Measurements from ENCODE around the gene GLB1L2. TPM values are rescaled to one million over a fixed set of nuclear protein-coding genes. Genes with fewer than 3 reads are reported as not detected.
A peak's percentile ranks its signal among the peaks of the same experiment; 100 is the strongest.
"Not testable (repeated sequence)": the region's sequence is repeated elsewhere in the genome, so short reads cannot be mapped to it uniquely, and the experiment has no call there.

GLB1L2 gene
- total RNA-seq, 1 experiment from 2014 or later: 3.7 TPM

DNA sequence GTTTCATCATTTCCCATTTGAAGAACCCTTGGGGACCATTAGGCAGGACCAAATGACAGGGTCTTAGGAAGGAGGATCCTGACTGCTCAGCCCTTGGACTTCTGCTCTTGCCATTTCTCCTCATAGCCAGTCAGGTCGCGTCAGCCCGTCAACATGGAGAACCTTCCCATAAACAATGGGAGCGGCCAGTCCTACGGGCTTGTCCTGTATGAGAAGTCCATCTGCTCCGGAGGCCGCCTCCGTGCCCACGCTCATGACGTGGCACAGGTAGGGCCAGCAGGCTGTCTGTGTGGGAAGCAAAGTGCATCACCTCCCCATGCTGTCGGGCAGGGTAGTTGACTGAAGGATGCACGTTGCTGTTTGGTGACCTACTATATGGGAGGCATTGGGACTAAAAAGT lies 19.6 kb upstream of the GLB1L2 start:
- no peak for DNase-seq
- Histone ChIP-seq H3K27me3 (ENCODE audit: control insufficient read depth, insufficient read depth, low read length) (no peaks in the 10 kb centered on the region), H3K4me3 (ENCODE audit: insufficient read depth, low read depth, low read length) (no peak overlapping the region), H3K36me3 (replicated peaks; ENCODE audit: control insufficient read depth, insufficient read depth, low read length) (no peaks in the 10 kb centered on the region)

DNA sequence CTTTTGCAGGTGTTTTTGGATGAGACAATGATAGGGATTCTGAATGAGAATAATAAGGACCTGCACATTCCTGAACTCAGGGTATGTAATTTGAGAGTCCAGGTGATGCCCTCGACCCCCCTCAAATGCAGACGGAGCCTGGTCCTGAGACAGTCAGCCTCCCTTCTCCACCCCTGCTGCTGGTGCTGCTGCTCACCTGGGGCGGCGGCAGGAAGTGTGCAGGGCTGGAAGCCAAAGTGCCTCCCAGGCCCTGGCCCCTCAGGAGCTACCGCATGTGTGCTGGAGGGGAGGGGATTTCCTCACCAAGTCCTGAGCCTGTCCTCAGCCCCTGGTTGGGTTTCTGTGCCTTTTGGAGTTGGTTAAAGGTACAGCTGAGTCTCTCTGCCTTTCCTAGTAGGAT lies 19.0 kb upstream of the GLB1L2 start:
- peak; percentile 44 for DNase-seq
- Histone ChIP-seq H3K27me3 (ENCODE audit: control insufficient read depth, insufficient read depth, low read length) (no peaks in the 10 kb centered on the region), H3K4me3 (ENCODE audit: insufficient read depth, low read depth, low read length) (no peak overlapping the region), H3K36me3 (replicated peaks; ENCODE audit: control insufficient read depth, insufficient read depth, low read length) (no peaks in the 10 kb centered on the region)

DNA sequence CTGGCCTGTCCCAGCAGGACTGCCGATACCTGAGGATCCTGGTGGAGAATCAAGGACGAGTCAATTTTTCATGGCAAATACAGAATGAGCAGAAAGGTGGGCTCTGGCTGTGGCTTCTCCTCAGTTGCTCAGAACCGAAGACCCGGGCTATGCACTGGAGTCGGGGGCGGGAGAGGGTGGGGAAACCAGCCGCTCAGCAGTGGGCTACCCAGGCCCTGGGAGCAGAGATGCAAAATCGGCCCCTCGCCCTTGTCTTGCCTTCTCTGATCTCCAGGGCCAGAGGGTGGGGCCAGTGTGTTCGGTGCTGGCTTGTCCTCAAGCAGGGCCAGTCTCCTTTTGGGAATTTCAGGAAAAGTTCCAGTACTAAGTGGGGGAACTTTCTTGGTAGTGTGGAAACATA lies 18.4 kb upstream of the GLB1L2 start:
- DNase-seq: no peak
- Histone ChIP-seq H3K4me3 (ENCODE audit: insufficient read depth, low read depth, low read length) (no peak overlapping the region), H3K36me3 (replicated peaks; ENCODE audit: control insufficient read depth, insufficient read depth, low read length) (no peaks in the 10 kb centered on the region), H3K27me3 (ENCODE audit: control insufficient read depth, insufficient read depth, low read length) (no peaks in the 10 kb centered on the region)

DNA sequence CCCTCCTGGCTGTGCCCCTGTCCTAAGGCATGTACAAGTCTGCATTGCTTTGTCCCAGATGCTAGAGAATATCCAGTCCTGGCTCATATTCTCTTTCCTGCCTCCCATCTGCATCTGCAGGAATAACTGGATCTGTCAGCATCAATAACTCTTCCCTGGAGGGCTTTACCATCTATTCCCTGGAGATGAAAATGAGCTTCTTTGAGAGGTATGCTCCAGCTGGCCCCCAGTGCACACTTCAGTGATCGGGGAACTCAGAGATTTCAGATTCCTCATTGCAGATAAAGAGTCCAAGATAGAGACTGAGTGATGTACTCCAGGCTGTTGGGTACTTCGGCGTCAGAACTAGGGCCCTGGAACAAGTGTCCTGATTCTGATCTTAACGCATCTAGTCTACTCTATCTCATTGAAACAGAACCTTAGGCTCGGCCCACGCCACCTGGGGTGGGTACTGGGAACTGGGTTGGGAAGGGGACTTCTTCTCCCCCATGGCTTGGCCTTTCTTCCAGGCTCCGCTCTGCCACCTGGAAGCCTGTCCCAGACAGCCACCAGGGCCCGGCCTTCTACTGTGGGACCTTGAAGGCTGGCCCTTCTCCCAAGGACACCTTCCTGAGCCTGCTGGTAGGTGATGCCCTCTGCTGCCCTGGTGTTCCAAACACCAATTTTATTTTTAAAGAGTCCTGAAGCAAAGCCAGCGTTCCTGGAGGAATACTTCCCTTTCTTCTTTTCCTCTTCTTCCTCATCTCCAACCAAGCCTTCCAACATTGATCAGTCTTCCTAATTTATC lies 17.8 kb upstream of the GLB1L2 start:
- Histone ChIP-seq H3K27me3 (ENCODE audit: control insufficient read depth, insufficient read depth, low read length) (no peaks in the 10 kb centered on the region), H3K4me3 (ENCODE audit: insufficient read depth, low read depth, low read length) (no peak overlapping the region), H3K36me3 (replicated peaks; ENCODE audit: control insufficient read depth, insufficient read depth, low read length) (no peaks in the 10 kb centered on the region)
- DNase-seq: no peak

DNA sequence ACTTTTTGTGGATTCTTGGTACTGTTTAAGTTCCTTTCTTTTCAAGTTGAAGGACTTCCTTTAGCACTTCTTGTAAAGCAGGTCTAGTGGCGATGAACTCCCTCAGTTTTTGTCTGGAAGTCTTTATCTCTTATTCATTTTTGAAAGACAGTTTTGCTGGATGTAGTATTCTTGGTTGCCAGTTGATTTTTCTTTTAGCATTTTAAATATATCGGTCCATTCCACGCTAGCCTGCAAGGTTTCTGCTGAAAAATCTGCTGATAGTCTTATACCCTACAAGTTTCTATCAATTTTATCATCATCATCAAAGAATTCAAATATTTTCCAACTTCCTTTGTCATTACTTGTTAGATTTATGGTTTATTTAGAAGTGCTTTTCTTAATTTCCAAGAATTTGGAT lies 14.7 kb upstream of the GLB1L2 start:
- DNase-seq: no peak
- Histone ChIP-seq H3K36me3 (replicated peaks; ENCODE audit: control insufficient read depth, insufficient read depth, low read length) (no peaks in the 10 kb centered on the region), H3K4me3 (ENCODE audit: insufficient read depth, low read depth, low read length) (no peak overlapping the region), H3K27me3 (ENCODE audit: control insufficient read depth, insufficient read depth, low read length) (no peaks in the 10 kb centered on the region)

DNA sequence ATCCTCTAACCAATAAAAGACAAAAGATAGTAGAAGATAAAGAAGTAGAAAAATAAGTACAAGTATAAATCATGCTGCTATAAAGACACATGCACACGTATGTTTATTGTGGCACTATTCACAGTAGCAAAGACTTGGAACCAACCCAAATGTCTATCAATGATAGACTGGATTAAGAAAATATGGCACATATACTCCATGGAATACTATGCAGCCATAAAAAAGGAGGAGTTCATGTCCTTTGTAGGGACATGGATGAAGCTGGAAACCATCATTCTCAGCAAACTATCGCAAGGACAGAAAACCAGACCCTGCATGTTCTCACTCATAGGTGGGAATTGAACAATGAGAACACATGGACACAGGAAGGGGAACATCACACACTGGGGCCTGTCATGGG lies 10.4 kb upstream of the GLB1L2 start:
- H3K4me3 ChIP-seq (ENCODE audit: insufficient read depth, low read depth, low read length); H3K36me3 ChIP-seq (replicated peaks; ENCODE audit: control insufficient read depth, insufficient read depth, low read length); H3K27me3 ChIP-seq (ENCODE audit: control insufficient read depth, insufficient read depth, low read length); DNase-seq: not testable (repeated sequence)

DNA sequence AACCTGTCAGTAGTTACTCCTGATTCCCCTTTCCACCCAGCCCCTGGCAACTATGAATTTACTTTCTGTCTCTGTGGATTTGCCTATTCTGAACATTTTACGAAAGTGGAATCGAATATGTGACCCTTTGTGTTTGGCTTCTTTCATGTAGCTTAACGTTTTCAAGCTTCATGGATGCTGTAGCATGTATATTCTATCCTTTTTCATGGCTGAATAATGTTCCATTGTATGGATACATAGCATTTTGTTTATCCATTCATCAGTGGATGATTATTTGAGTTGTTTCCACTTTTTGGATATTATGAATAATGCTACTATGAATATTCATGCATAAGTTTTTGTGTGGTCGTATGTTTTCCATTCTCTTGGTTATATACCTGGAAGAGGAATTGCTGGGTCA lies 9.2 kb upstream of the GLB1L2 start:
- Histone ChIP-seq H3K36me3 (replicated peaks; ENCODE audit: control insufficient read depth, insufficient read depth, low read length) (no peaks in the 10 kb centered on the region), H3K4me3 (ENCODE audit: insufficient read depth, low read depth, low read length) (no peak overlapping the region), H3K27me3 (ENCODE audit: control insufficient read depth, insufficient read depth, low read length) (no peaks in the 10 kb centered on the region)
- no peak for DNase-seq

DNA sequence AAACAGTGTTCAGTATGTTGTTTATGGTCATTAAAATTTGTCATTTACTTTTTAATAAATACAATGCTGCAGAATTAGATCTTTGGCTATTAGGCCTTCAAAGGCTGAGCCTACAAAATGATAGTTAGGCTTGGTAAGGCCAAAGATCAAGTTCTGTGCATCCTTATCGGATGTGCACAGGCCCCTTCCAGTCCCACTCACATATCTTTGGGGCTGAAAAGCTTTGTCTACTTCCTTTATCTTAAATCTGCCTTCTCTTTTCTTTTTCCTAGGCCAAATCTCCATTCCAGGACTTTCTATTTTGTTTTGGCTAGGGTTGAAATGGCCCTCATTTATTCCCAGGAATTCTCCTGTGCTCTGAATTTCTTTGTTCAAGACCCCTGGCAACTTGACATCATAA lies 3.4 kb upstream of the GLB1L2 start:
- no peaks in the 10 kb centered on the region for H3K36me3 ChIP-seq (replicated peaks; ENCODE audit: control insufficient read depth, insufficient read depth, low read length)
- DNase-seq: no peak
- H3K27me3 ChIP-seq (ENCODE audit: control insufficient read depth, insufficient read depth, low read length): peaks cover 20% of the 10 kb centered on the region
- no peak overlapping the region for H3K4me3 ChIP-seq (ENCODE audit: insufficient read depth, low read depth, low read length)

DNA sequence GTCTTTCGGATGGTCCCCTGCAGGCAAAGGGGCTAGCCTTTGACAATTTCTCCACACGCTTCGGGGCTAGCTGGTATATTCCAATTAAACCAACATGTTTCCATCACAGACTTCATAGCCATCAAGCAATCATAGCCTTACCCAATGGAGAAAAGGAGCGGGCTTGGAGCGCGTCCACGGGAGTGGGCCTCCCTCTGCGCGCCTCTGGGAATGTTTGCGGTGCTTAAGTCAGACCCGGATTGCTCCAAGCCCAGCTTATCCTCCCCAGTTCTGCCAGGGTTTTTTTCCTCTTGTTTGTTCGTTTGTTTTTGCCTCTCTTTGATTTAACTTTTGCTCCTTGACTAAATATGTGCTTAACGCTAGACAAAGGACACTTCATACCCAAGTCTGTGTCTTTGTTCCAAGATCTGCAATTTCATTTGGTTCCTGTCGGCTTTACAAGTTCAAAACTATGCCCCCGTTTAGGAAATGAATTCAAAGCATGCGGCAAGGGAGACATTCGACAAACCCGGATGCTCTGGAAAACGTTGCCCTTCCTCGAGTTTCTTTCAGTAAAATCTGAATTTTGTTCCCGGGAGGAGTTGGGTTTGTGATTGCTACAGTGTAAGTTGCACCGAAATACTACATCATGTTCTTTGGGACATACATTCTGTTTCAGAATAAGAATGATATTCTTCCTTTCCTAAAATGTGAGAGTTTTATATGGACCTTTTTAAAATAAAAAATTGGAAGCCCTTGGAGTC lies 1.0 kb upstream of the GLB1L2 start:
- peak; percentile 48 for DNase-seq
- Histone ChIP-seq H3K4me3 (ENCODE audit: insufficient read depth, low read depth, low read length) (no peak overlapping the region), H3K36me3 (replicated peaks; ENCODE audit: control insufficient read depth, insufficient read depth, low read length) (no peaks in the 10 kb centered on the region), H3K27me3 (ENCODE audit: control insufficient read depth, insufficient read depth, low read length) (peaks cover 23% of the 10 kb centered on the region)

DNA sequence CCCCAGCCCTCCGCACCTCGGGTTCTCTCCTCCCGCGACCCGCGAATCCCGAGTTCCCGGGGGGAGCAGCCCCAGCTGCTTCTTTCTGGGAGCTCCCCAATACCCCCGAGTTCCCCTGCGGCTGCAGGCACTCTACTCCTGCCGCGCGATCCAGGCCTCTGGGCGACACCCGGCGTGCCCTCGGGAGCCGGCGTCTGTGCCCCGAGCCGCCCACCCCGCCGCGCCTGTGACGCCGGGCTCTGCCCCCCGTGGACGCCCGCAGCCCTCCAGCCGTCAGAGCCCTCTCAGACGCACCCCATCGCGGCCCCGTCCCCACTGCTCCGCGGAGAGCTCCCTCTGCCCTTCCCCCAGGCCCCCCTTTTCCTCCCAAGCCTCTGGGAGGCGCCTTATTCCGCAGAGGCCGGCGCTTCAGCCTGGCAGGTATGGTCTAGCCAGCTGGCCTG lies 422 bp downstream of the GLB1L2 start:
- DNase-seq: peak; percentile 85
- Histone ChIP-seq H3K36me3 (replicated peaks; ENCODE audit: control insufficient read depth, insufficient read depth, low read length) (no peaks in the 10 kb centered on the region), H3K4me3 (ENCODE audit: insufficient read depth, low read depth, low read length) (peak overlapping the region; percentile 74), H3K27me3 (ENCODE audit: control insufficient read depth, insufficient read depth, low read length) (peaks cover 23% of the 10 kb centered on the region)

DNA sequence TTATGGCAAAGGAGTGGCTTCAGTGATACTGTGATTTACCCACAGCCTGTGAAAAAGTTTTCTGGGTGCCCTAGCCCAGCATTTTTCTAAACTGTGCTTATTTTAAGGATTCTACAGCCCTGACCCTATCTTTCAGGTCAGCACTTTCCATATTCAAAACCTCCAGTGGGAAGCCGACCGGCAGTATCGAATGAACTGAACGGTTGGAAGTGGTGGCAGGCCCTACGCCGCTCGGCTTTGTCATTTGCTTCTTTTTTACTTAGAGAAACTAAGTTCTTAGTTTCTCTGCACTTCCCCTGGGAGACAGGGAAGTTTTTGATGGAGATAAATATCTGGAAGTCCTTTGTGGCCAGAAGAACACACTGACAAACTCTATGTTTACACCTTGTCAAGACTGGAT lies 994 bp downstream of the GLB1L2 start:
- H3K4me3 ChIP-seq (ENCODE audit: insufficient read depth, low read depth, low read length): peak overlapping the region; percentile 74; the same call in 1 of the 2 replicates
- peaks cover 23% of the 10 kb centered on the region for H3K27me3 ChIP-seq (ENCODE audit: control insufficient read depth, insufficient read depth, low read length)
- H3K36me3 ChIP-seq (replicated peaks; ENCODE audit: control insufficient read depth, insufficient read depth, low read length): no peaks in the 10 kb centered on the region
- DNase-seq: no peak

DNA sequence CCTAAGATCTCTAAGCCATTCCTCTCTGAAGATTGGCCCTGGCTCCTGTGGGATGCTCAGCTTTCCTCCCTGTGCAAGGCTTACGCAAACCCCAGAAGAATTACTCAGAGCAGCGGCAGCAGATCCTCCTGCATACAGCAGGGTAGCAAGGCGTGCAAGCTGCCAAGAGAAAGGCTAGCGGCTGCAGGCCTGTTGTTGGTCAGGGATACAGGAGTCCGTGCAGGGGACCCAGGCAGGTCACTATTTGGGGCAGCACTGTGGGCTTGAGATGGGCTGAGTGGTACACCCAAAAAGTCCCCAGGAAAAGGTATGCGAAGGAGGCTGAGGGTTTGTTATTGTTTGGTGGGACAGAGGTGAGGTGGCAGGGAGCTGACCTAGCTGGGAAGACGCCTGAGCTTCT lies 1.5 kb downstream of the GLB1L2 start:
- no peak overlapping the region for H3K4me3 ChIP-seq (ENCODE audit: insufficient read depth, low read depth, low read length)
- DNase-seq: no peak
- no peaks in the 10 kb centered on the region for H3K36me3 ChIP-seq (replicated peaks; ENCODE audit: control insufficient read depth, insufficient read depth, low read length)
- H3K27me3 ChIP-seq (ENCODE audit: control insufficient read depth, insufficient read depth, low read length): peaks cover 23% of the 10 kb centered on the region

DNA sequence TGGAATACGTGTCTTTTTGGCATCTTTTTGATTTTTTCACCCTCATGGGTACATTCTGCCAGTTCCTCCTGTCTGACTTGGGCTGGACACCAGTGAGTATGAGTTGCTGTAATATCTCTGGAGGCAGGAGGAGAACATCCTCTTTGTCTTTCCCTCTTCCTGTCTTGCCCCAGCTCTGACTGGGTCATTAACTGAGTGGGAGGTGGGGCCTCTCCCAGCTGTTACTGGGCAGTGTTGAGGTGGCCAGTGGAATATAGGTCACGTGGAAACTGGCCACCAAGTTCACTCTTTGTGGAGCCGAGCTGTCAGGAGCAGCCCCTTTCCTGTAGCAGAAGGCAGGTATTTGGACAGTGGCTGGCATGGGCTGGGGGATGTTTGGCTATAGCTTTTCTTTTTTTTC lies 2.2 kb downstream of the GLB1L2 start:
- H3K27me3 ChIP-seq (ENCODE audit: control insufficient read depth, insufficient read depth, low read length): peaks cover 23% of the 10 kb centered on the region
- no peaks in the 10 kb centered on the region for H3K36me3 ChIP-seq (replicated peaks; ENCODE audit: control insufficient read depth, insufficient read depth, low read length)
- no peak overlapping the region for H3K4me3 ChIP-seq (ENCODE audit: insufficient read depth, low read depth, low read length)
- no peak for DNase-seq

DNA sequence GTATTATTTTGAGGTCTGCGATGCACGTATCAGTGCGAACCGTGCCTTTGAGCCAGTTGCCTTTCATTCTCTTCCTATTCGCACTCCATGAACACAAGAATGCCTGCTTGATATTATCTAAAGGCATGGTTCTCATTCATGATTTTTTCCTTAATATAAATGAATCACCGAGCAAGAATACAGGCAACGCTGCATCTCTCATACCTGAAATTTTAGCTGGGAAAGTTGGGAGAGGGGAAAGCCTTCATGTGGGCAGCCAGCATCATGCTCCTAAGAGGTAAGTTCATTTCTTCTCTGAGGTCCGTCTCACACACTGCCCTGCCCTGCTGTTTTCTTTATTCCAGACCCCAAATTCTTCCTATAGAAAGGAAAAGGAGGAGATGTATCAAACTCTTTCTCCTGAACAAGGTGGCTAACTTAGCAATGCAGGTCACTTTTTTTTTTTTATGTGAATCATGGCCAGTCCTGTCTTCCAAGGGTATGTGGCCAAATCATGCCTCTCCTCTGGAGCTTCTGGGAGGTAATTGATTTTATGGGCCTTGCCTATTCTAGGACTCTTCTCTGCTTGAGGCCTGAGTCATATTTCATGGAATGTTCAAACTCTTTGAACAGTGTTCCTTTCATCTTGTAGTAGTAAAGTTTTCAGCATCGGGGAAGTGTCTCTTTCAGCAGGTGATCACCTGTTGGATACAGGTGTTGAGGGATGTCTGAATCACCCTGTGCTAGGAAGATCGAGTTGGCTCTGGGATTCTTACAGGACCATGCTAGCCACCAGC lies 3.2 kb downstream of the GLB1L2 start:
- H3K27me3 ChIP-seq (ENCODE audit: control insufficient read depth, insufficient read depth, low read length): peaks cover 23% of the 10 kb centered on the region

DNA sequence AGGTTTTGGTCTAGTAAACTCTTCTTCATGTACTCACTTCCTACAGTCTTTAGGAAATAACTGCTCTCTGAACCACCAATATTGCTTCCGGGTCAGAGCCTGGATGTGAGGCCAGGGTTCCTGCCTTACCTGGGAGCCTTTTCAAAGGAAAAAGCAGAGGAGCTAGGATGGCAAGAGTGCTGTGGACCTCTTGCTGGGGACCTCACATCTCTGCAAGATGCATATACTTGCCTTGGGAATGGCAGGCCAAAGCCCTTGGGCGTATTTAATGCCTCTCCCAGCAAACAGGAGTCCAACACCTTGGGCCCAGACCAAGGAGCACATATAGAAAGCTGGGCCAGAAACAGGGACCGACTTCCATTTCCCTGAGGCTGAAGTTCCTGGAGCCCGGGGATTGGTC lies 5.3 kb downstream of the GLB1L2 start:
- no peaks in the 10 kb centered on the region for H3K36me3 ChIP-seq (replicated peaks; ENCODE audit: control insufficient read depth, insufficient read depth, low read length)
- H3K27me3 ChIP-seq (ENCODE audit: control insufficient read depth, insufficient read depth, low read length): peaks cover 14% of the 10 kb centered on the region
- no peak for DNase-seq
- H3K4me3 ChIP-seq (ENCODE audit: insufficient read depth, low read depth, low read length): no peak overlapping the region

More for the DNA sequence above, 3.2 kb downstream of the GLB1L2 start:
- Histone ChIP-seq H3K4me3 (ENCODE audit: insufficient read depth, low read depth, low read length) (no peak overlapping the region), H3K36me3 (replicated peaks; ENCODE audit: control insufficient read depth, insufficient read depth, low read length) (no peaks in the 10 kb centered on the region)
- no peak for DNase-seq
